Peyer's patch (tissue), 4 donors: Measurements from ENCODE around the gene WFDC12. TPM values are rescaled to one million over a fixed set of nuclear protein-coding genes. Genes with fewer than 3 reads are reported as not detected.
"Not testable (repeated sequence)": the region's sequence is repeated elsewhere in the genome, so short reads cannot be mapped to it uniquely, and the experiment has no call there.

ENCODE experiments used
- DNase-seq, 3 donors: peaks; one replicate each; pipeline ENCODE4 v3.0.0-alpha.2; 2017 to 2019
- H3K27ac ChIP-seq, 4 donors: fragments of 200-600 bp; sonication (generic); one replicate each; pipeline ENCODE4 v1.5.1; 2016 to 2019
- H3K27me3 ChIP-seq, 2 donors: fragments of 200-600 bp; sonication (generic); one replicate each; pipeline ENCODE4 v1.5.1; 2019
- H3K36me3 ChIP-seq, 3 donors: fragments of 200-600 bp; sonication (generic); one replicate each; pipeline ENCODE4 v1.5.1; 2016 to 2019
- H3K4me1 ChIP-seq, 4 donors: fragments of 200-600 bp; sonication (generic); one replicate each; pipeline ENCODE4 v1.5.1; 2016 to 2019
- H3K4me3 ChIP-seq, 4 donors: fragments of 200-600 bp; sonication (generic); 1 replicate in 3 of 4; 2 replicates in 1 of 4; pipeline ENCODE4 v1.5.1; 2016 to 2019; ENCODE audit warnings: mild to moderate bottlenecking in 1 of 4
- H3K9me3 ChIP-seq, 4 donors: fragments of 200-600 bp; sonication (generic); one replicate each; pipeline ENCODE4 v1.5.1; 2016 to 2019; ENCODE audit warnings: mild to moderate bottlenecking in 1 of 4
- CTCF ChIP-seq, 6 experiments: fragments of 450-650 bp in 4 of 6; fragments of 200-600 bp in 2 of 6; sonication (generic) in 1 of 6; IDR thresholded peaks; one replicate each; pipeline ENCODE4 v1.5.1; 2017 to 2019; ENCODE audit warnings: antibody characterized with exemption in 6 of 6, mild to moderate bottlenecking in 3 of 6, moderate library complexity in 1 of 6
- POLR2A ChIP-seq, 2 donors: fragments of 450-650 bp; IDR thresholded peaks; one replicate each; pipeline ENCODE4 v1.5.1; 2017; ENCODE audit warnings: antibody characterized with exemption in 2 of 2, mild to moderate bottlenecking in 2 of 2, moderate library complexity in 2 of 2
- total RNA-seq, 4 donors: library from RNA; depleted of rRNA; stranded (reverse); fragments of >200 nt; gene quantifications; one replicate each; pipeline ENCODE4 v1.1.0, GENCODE V29; 2016

WFDC12 gene
- total RNA-seq, 4 donors from 2014 or later, result not detected

- no peaks in the 10 kb centered on the region for H3K27me3 ChIP-seq
- H3K36me3 ChIP-seq, result no peaks in the 10 kb centered on the region
- H3K4me3 ChIP-seq, result no peak overlapping the region
- H3K4me1 ChIP-seq, result no peaks in the 10 kb centered on the region
- H3K9me3 ChIP-seq, result no peaks in the 10 kb centered on the region
- no peak for DNase-seq
- H3K27ac ChIP-seq, result no peak overlapping the region
- TF ChIP-seq POLR2A (IDR thresholded peaks at IDR 0.05), result no peak
- no peak for TF ChIP-seq CTCF (IDR thresholded peaks at IDR 0.05)
Measured at GRCh38 chr20:45140836-45141235, 16.6 kb upstream of the WFDC12 start.

- not testable (repeated sequence) for DNase-seq, H3K27me3 ChIP-seq, H3K27ac ChIP-seq, H3K4me3 ChIP-seq, H3K4me1 ChIP-seq, H3K36me3 ChIP-seq, H3K9me3 ChIP-seq
Measured at GRCh38 chr20:45139733-45140375, 15.6 kb upstream of the WFDC12 start.

GRCh38 chr20:45138561-45139300 is 14.5 kb upstream of the WFDC12 start:
- peak; percentile 21 to 86 (median 84) for DNase-seq
- H3K27ac ChIP-seq, result peak overlapping the region in 2 of 4 donors; percentile 6 to 77

GRCh38 chr20:45136911-45137310 is 12.6 kb upstream of the WFDC12 start:
- H3K9me3 ChIP-seq, result no peaks in the 10 kb centered on the region
- TF ChIP-seq POLR2A (IDR thresholded peaks at IDR 0.05), result no peak
- no peak for TF ChIP-seq CTCF (IDR thresholded peaks at IDR 0.05)
- H3K4me1 ChIP-seq, result no peaks in the 10 kb centered on the region
- no peak overlapping the region for H3K4me3 ChIP-seq
- no peaks in the 10 kb centered on the region for H3K27me3 ChIP-seq
- H3K27ac ChIP-seq, result no peak overlapping the region
- no peaks in the 10 kb centered on the region for H3K36me3 ChIP-seq
- DNase-seq, result no peak

More at GRCh38 chr20:45138561-45139300, 14.5 kb upstream of the WFDC12 start:
- no peaks in the 10 kb centered on the region for H3K4me1 ChIP-seq
- TF ChIP-seq CTCF (IDR thresholded peaks at IDR 0.05), result peak in 4 of 6 experiments; percentile 49 to 91 (median 89)
- TF ChIP-seq POLR2A (IDR thresholded peaks at IDR 0.05), result no peak
- no peaks in the 10 kb centered on the region for H3K27me3 ChIP-seq
- H3K9me3 ChIP-seq, result no peaks in the 10 kb centered on the region
- no peak overlapping the region for H3K4me3 ChIP-seq
- no peaks in the 10 kb centered on the region for H3K36me3 ChIP-seq

GRCh38 chr20:45128099-45128498 is 3.8 kb upstream of the WFDC12 start:
- no peak for TF ChIP-seq CTCF (IDR thresholded peaks at IDR 0.05)
- no peak for TF ChIP-seq POLR2A (IDR thresholded peaks at IDR 0.05)
- Histone ChIP-seq H3K9me3 (no peaks in the 10 kb centered on the region), H3K4me3 (no peak overlapping the region), H3K27me3 (no peaks in the 10 kb centered on the region), H3K36me3 (no peaks in the 10 kb centered on the region), H3K4me1 (no peaks in the 10 kb centered on the region), H3K27ac (no peak overlapping the region)
- no peak for DNase-seq

- no peaks in the 10 kb centered on the region for H3K27me3 ChIP-seq
- no peaks in the 10 kb centered on the region for H3K9me3 ChIP-seq
- DNase-seq, result no peak
- no peaks in the 10 kb centered on the region for H3K4me1 ChIP-seq
- no peak overlapping the region for H3K27ac ChIP-seq
- H3K4me3 ChIP-seq, result no peak overlapping the region
- no peaks in the 10 kb centered on the region for H3K36me3 ChIP-seq
- TF ChIP-seq POLR2A (IDR thresholded peaks at IDR 0.05) (no peak), CTCF (IDR thresholded peaks at IDR 0.05) (no peak)
Measured at GRCh38 chr20:45121388-45121787, 2.9 kb downstream of the WFDC12 start.
